Neural progenitor cell (in vitro differentiated cells): ENCODE results near the gene RSPH6A. TPM values are rescaled to one million over a fixed set of nuclear protein-coding genes. Genes with fewer than 3 reads are reported as not detected.

ENCODE experiments used
- DNase-seq: peaks from one replicate; pipeline ENCODE4 v3.0.0-alpha.2; 2016; ENCODE audit warnings: low spot score
- H2AFZ ChIP-seq: fragments of 200-600 bp; sonication (generic); replicated peaks from 2 replicates; pipeline ENCODE4 v1.6.1; 2016; ENCODE audit warnings: antibody characterized with exemption
- H3F3A ChIP-seq: fragments of 200-600 bp; sonication (generic); 2 replicates; pipeline ENCODE4 v1.6.1; 2016; ENCODE audit warnings: antibody characterized with exemption, low read depth
- H3K27ac ChIP-seq: fragments of 200-600 bp; sonication (generic); 2 replicates; pipeline ENCODE4 v1.5.1; 2016; ENCODE audit warnings: mild to moderate bottlenecking
- H3K27me3 ChIP-seq: fragments of 200-600 bp; sonication (generic); 2 replicates; pipeline ENCODE4 v1.6.1; 2016; ENCODE audit warnings: mild to moderate bottlenecking, moderate library complexity
- H3K36me3 ChIP-seq: fragments of 200-600 bp; sonication (generic); 2 replicates; pipeline ENCODE4 v1.5.1; 2016
- H3K4me1 ChIP-seq: fragments of 200-600 bp; sonication (generic); 2 replicates; pipeline ENCODE4 v1.6.1; 2016; ENCODE audit warnings: mixed run types
- H3K4me2 ChIP-seq: fragments of 200-600 bp; sonication (generic); 2 replicates; pipeline ENCODE4 v1.6.1; 2016
- H3K4me3 ChIP-seq: fragments of 200-600 bp; sonication (generic); 2 replicates; pipeline ENCODE4 v1.5.1; 2016
- H3K79me2 ChIP-seq: fragments of 200-600 bp; sonication (generic); 2 replicates; pipeline ENCODE4 v1.6.1; 2016; ENCODE audit warnings: low read depth
- H3K9ac ChIP-seq: fragments of 200-600 bp; sonication (generic); 2 replicates; pipeline ENCODE4 v1.6.1; 2016
- H3K9me3 ChIP-seq: fragments of 200-600 bp; sonication (generic); 2 replicates; pipeline ENCODE4 v1.5.1; 2016; ENCODE audit warnings: low read depth
- H4K20me1 ChIP-seq: fragments of 200-600 bp; sonication (generic); 2 replicates; pipeline ENCODE4 v1.6.1; 2016; ENCODE audit warnings: low read depth
- H3K27ac Mint-ChIP-seq: 3 replicates; pipeline ENCODE4 v1.8.0; 2021; ENCODE audit warnings: mixed read lengths
- H3K27me3 Mint-ChIP-seq: 2 replicates; pipeline ENCODE4 v1.8.0; 2022; ENCODE audit warnings: low read depth, mild to moderate bottlenecking, inconsistent platforms, moderate library complexity, mixed read lengths; ENCODE audit not compliant: insufficient read depth
- H3K36me3 Mint-ChIP-seq: 3 replicates; pipeline ENCODE4 v1.8.0; 2021; ENCODE audit warnings: mixed read lengths
- H3K4me1 Mint-ChIP-seq: 3 replicates; pipeline ENCODE4 v1.8.0; 2021; ENCODE audit warnings: mixed read lengths
- H3K4me3 Mint-ChIP-seq: 3 replicates; pipeline ENCODE4 v1.8.0; 2021; ENCODE audit warnings: mild to moderate bottlenecking, moderate library complexity, mixed read lengths
- H3K9me3 Mint-ChIP-seq: 3 replicates; pipeline ENCODE4 v1.8.0; 2020; ENCODE audit warnings: mixed read lengths
- CTCF ChIP-seq: fragments of 200-600 bp; sonication (generic); IDR thresholded peaks from 2 replicates; pipeline ENCODE4 v1.5.1; 2017; ENCODE audit warnings: antibody characterized with exemption, mild to moderate bottlenecking
- EZH2 ChIP-seq: fragments of 200-600 bp; sonication (generic); IDR thresholded peaks from 2 replicates; pipeline ENCODE4 v1.6.1; 2017; ENCODE audit warnings: antibody characterized with exemption, mild to moderate bottlenecking, moderate library complexity
- EZH2phosphoT487 ChIP-seq: fragments of 200-600 bp; sonication (generic); IDR thresholded peaks from 2 replicates; pipeline ENCODE4 v1.6.1; 2017; ENCODE audit warnings: antibody characterized with exemption
- total RNA-seq: library from RNA; depleted of rRNA; stranded (reverse); fragments of >200 nt; gene quantifications from 2 replicates; pipeline ENCODE4 v1.2.3, GENCODE V29; 2015; ENCODE audit warnings: low replicate concordance

Gene RSPH6A
- total RNA-seq, 1 donor from 2014 or later: not detected

- Mint-ChIP-seq H3K4me1 (peaks cover 19% of the 10 kb centered on the region), H3K4me3 (no peak overlapping the region), H3K36me3 (peaks cover 19% of the 10 kb centered on the region), H3K27ac (no peak overlapping the region), H3K27me3 (peaks cover 6% of the 10 kb centered on the region), H3K9me3 (no peaks in the 10 kb centered on the region)
- H3K4me3 ChIP-seq: no peak overlapping the region
- H4K20me1 ChIP-seq: peaks cover 58% of the 10 kb centered on the region
- H3K27me3 ChIP-seq: no peaks in the 10 kb centered on the region
- TF ChIP-seq EZH2 (no peak), EZH2phosphoT487 (no peak), CTCF (no peak)
- H3K36me3 ChIP-seq: no peaks in the 10 kb centered on the region
- H3K79me2 ChIP-seq: peaks cover 15% of the 10 kb centered on the region
- H2AFZ ChIP-seq: no peak overlapping the region
- peaks cover 8% of the 10 kb centered on the region for H3F3A ChIP-seq
- H3K9me3 ChIP-seq: no peaks in the 10 kb centered on the region
- H3K4me1 ChIP-seq: peaks cover 17% of the 10 kb centered on the region
- DNase-seq: no peak
- H3K27ac ChIP-seq: no peak overlapping the region
- no peak overlapping the region for H3K9ac ChIP-seq
- no peak overlapping the region for H3K4me2 ChIP-seq
Measured at GRCh38 chr19:45785781-45786532, 29.2 kb downstream of the RSPH6A start.

- H3F3A ChIP-seq: peaks cover 16% of the 10 kb centered on the region
- H3K4me1 ChIP-seq: peaks cover 20% of the 10 kb centered on the region
- no peak overlapping the region for H3K4me3 ChIP-seq
- TF ChIP-seq EZH2 (no peak), CTCF (no peak), EZH2phosphoT487 (no peak)
- Mint-ChIP-seq H3K4me1 (peaks cover 18% of the 10 kb centered on the region), H3K4me3 (no peak overlapping the region), H3K27me3 (peaks cover 6% of the 10 kb centered on the region), H3K27ac (no peak overlapping the region), H3K9me3 (no peaks in the 10 kb centered on the region), H3K36me3 (peaks cover 19% of the 10 kb centered on the region)
- no peak overlapping the region for H3K9ac ChIP-seq
- H3K4me2 ChIP-seq: no peak overlapping the region
- H3K9me3 ChIP-seq: no peaks in the 10 kb centered on the region
- H3K27me3 ChIP-seq: peaks cover under 1% of the 10 kb centered on the region
- H3K79me2 ChIP-seq: peaks cover 7% of the 10 kb centered on the region
- H3K27ac ChIP-seq: no peak overlapping the region
- no peak for DNase-seq
- no peaks in the 10 kb centered on the region for H3K36me3 ChIP-seq
- no peak overlapping the region for H2AFZ ChIP-seq
- peaks cover 66% of the 10 kb centered on the region for H4K20me1 ChIP-seq
Measured at GRCh38 chr19:45785097-45785496, 30.0 kb downstream of the RSPH6A start.

- H3K79me2 ChIP-seq: no peaks in the 10 kb centered on the region
- DNase-seq: no peak
Measured at GRCh38 chr19:45784096-45784495, 31.0 kb downstream of the RSPH6A start.

More at GRCh38 chr19:45784096-45784495, 31.0 kb downstream of the RSPH6A start:
- Mint-ChIP-seq H3K4me1 (peaks cover 22% of the 10 kb centered on the region), H3K9me3 (no peaks in the 10 kb centered on the region), H3K27ac (no peak overlapping the region), H3K36me3 (peaks cover 19% of the 10 kb centered on the region), H3K27me3 (peaks cover 10% of the 10 kb centered on the region), H3K4me3 (no peak overlapping the region)
- Histone ChIP-seq H3K36me3 (no peaks in the 10 kb centered on the region), H3F3A (peaks cover 18% of the 10 kb centered on the region), H3K4me1 (peaks cover 24% of the 10 kb centered on the region), H3K9me3 (no peaks in the 10 kb centered on the region), H4K20me1 (peaks cover 73% of the 10 kb centered on the region), H3K4me3 (no peak overlapping the region), H3K4me2 (no peak overlapping the region), H2AFZ (no peak overlapping the region), H3K27me3 (peaks cover 5% of the 10 kb centered on the region), H3K27ac (no peak overlapping the region), H3K9ac (no peak overlapping the region)
- no peak for TF ChIP-seq EZH2phosphoT487
- no peak for TF ChIP-seq EZH2
- TF ChIP-seq CTCF: no peak
